H1 (cell line): Measurements from ENCODE around the gene SRSF1. TPM values are rescaled to one million over a fixed set of nuclear protein-coding genes. Genes with fewer than 3 reads are reported as not detected.

Experiments used
- CTCF ChIA-PET: fragments of 300-600 bp; sonication (Branson Sonifier 250); formaldehyde crosslinking; loops from one replicate; lab custom pipeline; 2021; ENCODE audit not compliant: partially characterized antibody; lab: Charles Lee
- POLR2A ChIA-PET: fragments of 300-600 bp; sonication (Branson Sonifier 250); formaldehyde crosslinking; loops from one replicate; lab custom pipeline; 2021; ENCODE audit warnings: inconsistent platforms; ENCODE audit not compliant: partially characterized antibody; lab: Charles Lee
- DNase-seq, 2 experiments: peaks; one replicate each; pipeline versions ENCODE4 v3.0.0 to v3.0.0-alpha.2; 2010 to 2022; ENCODE audit warnings: low spot score in 2 of 2, low read depth in 1 of 2, mixed read lengths in 1 of 2
- FAIRE-seq: peaks from 2 replicates; lab custom pipeline; 2011; peaks lifted over from hg19 to GRCh38; lab: Jason Lieb, UNC
- H2AFZ ChIP-seq: 2 replicates; pipeline ENCODE4 v1.8.1; 2012; ENCODE audit warnings: low read length, inconsistent platforms
- H2AK5ac ChIP-seq: 2 replicates; pipeline ENCODE4 v1.6.1; 2013; ENCODE audit warnings: low read depth, low read length
- H2BK120ac ChIP-seq: replicated peaks from 2 replicates; pipeline ENCODE3; 2013; ENCODE audit warnings: low read depth, low read length, inconsistent platforms
- H2BK12ac ChIP-seq: 2 replicates; pipeline ENCODE4 v1.6.1; 2013; ENCODE audit warnings: low read depth, low read length
- H2BK15ac ChIP-seq: 2 replicates; pipeline ENCODE4 v1.6.1; 2013; ENCODE audit warnings: low read length
- H2BK20ac ChIP-seq: 2 replicates; pipeline ENCODE4 v1.6.1; 2013; ENCODE audit warnings: low read length
- H2BK5ac ChIP-seq: 2 replicates; pipeline ENCODE4 v1.6.1; 2013; ENCODE audit warnings: low read depth, low read length
- H3K14ac ChIP-seq: 2 replicates; pipeline ENCODE4 v1.6.1; 2013; ENCODE audit warnings: inconsistent platforms; ENCODE audit not compliant: insufficient read length
- H3K18ac ChIP-seq: 2 replicates; pipeline ENCODE4 v1.6.1; 2013; ENCODE audit warnings: low read length; ENCODE audit errors: extremely low read depth
- H3K23ac ChIP-seq: 2 replicates; pipeline ENCODE4 v1.6.1; 2013; ENCODE audit warnings: inconsistent platforms; ENCODE audit not compliant: insufficient read length
- H3K23me2 ChIP-seq: 2 replicates; pipeline ENCODE4 v1.6.1; 2013; ENCODE audit warnings: low read depth, low read length
- H3K27ac ChIP-seq: 2 replicates; pipeline ENCODE4 v1.6.1; 2011; ENCODE audit warnings: low read depth, low read length, inconsistent platforms
- H3K27me3 ChIP-seq, 4 experiments: replicated peaks in 1 of 4; 1 replicate in 1 of 4; 2 replicates in 3 of 4; pipeline versions ENCODE4 v1.6.1 to v1.8.1; 2011 to 2013; ENCODE audit warnings: low read length in 3 of 4, mild to moderate bottlenecking in 3 of 4, inconsistent platforms in 2 of 4, mixed read lengths in 2 of 4, moderate library complexity in 1 of 4; ENCODE audit not compliant: control insufficient read depth in 3 of 4, insufficient read depth in 3 of 4; ENCODE audit errors: extremely low read depth in 1 of 4
- H3K36me3 ChIP-seq, 4 experiments: 2 replicates each; pipeline versions ENCODE4 v1.6.1 to v1.8.1; 2011 to 2013; ENCODE audit warnings: mild to moderate bottlenecking in 4 of 4, low read length in 3 of 4, moderate library complexity in 2 of 4, control low read depth in 1 of 4, inconsistent platforms in 1 of 4; ENCODE audit not compliant: insufficient read depth in 4 of 4, control insufficient read depth in 2 of 4
- H3K4ac ChIP-seq: replicated peaks from 2 replicates; pipeline ENCODE3; 2013; ENCODE audit warnings: low read length, low read depth, mixed read lengths, inconsistent platforms; ENCODE audit not compliant: insufficient read length
- H3K4me1 ChIP-seq, 4 experiments: replicated peaks in 1 of 4; 1 replicate in 1 of 4; 2 replicates in 3 of 4; pipeline versions ENCODE4 v1.6.1 to v1.8.1; 2011 to 2013; ENCODE audit warnings: low read length in 3 of 4, inconsistent platforms in 2 of 4, mixed read lengths in 1 of 4; ENCODE audit not compliant: insufficient read depth in 4 of 4, control insufficient read depth in 3 of 4
- H3K4me2 ChIP-seq, 2 experiments: 2 replicates each; pipeline versions ENCODE4 v1.6.1 to v1.8.1; 2011 to 2013; ENCODE audit warnings: low read depth in 2 of 2, low read length in 2 of 2, control low read depth in 1 of 2, inconsistent platforms in 1 of 2, mild to moderate bottlenecking in 1 of 2; ENCODE audit not compliant: insufficient read depth in 1 of 2
- H3K4me3 ChIP-seq, 4 experiments: fragments of 200-600, 300-600 bp in 1 of 4; sonication (generic), shearing (Covaris generic), sonication (Bioruptor Twin) in 1 of 4; 2 replicates each; pipeline versions ENCODE4 v1.5.1 to v1.8.1; 2011 to 2016; ENCODE audit warnings: low read length in 4 of 4, low read depth in 3 of 4, control low read depth in 2 of 4, inconsistent platforms in 2 of 4, mild to moderate bottlenecking in 2 of 4, mixed read lengths in 1 of 4, moderate library complexity in 1 of 4; ENCODE audit not compliant: insufficient read depth in 2 of 4; ENCODE audit errors: extremely low read depth in 1 of 4
- H3K56ac ChIP-seq: replicated peaks from 2 replicates; pipeline ENCODE3; 2013; ENCODE audit warnings: low read depth, mild to moderate bottlenecking, mixed read lengths, low read length, inconsistent platforms; ENCODE audit not compliant: insufficient read length
- H3K79me1 ChIP-seq: 2 replicates; pipeline ENCODE4 v1.6.1; 2013; ENCODE audit warnings: low read depth, low read length, control low read depth
- H3K79me2 ChIP-seq, 2 experiments: 2 replicates each; pipeline versions ENCODE4 v1.6.1 to v1.8.1; 2012 to 2013; ENCODE audit warnings: low read length in 2 of 2, mild to moderate bottlenecking in 2 of 2, inconsistent platforms in 1 of 2; ENCODE audit not compliant: insufficient read depth in 2 of 2, control insufficient read depth in 1 of 2
- H3K9ac ChIP-seq, 4 experiments: replicated peaks in 1 of 4; 1 replicate in 1 of 4; 2 replicates in 3 of 4; pipeline versions ENCODE4 v1.6.1 to v1.8.1; 2011 to 2013; ENCODE audit warnings: low read depth in 3 of 4, low read length in 3 of 4, control low read depth in 2 of 4, mild to moderate bottlenecking in 2 of 4, moderate library complexity in 2 of 4, inconsistent platforms in 1 of 4; ENCODE audit errors: extremely low read depth in 1 of 4
- H3K9me3 ChIP-seq, 2 experiments: 2 replicates each; pipeline versions ENCODE4 v1.6.1 to v1.8.1; 2012 to 2013; ENCODE audit warnings: mild to moderate bottlenecking in 2 of 2, moderate library complexity in 2 of 2, control low read depth in 1 of 2, inconsistent platforms in 1 of 2, low read depth in 1 of 2, low read length in 1 of 2, mixed read lengths in 1 of 2; ENCODE audit not compliant: insufficient read depth in 2 of 2
- H4K20me1 ChIP-seq, 2 experiments: replicated peaks in 1 of 2; 2 replicates each; pipeline versions ENCODE3 to v1.8.1; 2011 to 2013; ENCODE audit warnings: inconsistent platforms in 2 of 2, low read length in 2 of 2, mild to moderate bottlenecking in 1 of 2; ENCODE audit not compliant: insufficient read depth in 2 of 2, control insufficient read depth in 1 of 2
- H4K5ac ChIP-seq: 2 replicates; pipeline ENCODE4 v1.6.1; 2013; ENCODE audit warnings: low read length, low read depth, mixed read lengths, inconsistent platforms; ENCODE audit not compliant: insufficient read length
- H4K8ac ChIP-seq: 2 replicates; pipeline ENCODE4 v1.8.0; 2013; ENCODE audit warnings: mild to moderate bottlenecking, moderate library complexity, low read length, inconsistent platforms; ENCODE audit not compliant: insufficient read depth; ENCODE audit errors: extremely low read depth
- H4K91ac ChIP-seq: replicated peaks from 2 replicates; pipeline ENCODE3; 2013; ENCODE audit warnings: low read length, mixed read lengths, inconsistent platforms; ENCODE audit not compliant: insufficient read length
- HDAC2 ChIP-seq, 2 experiments: fragments of 300-600 bp in 1 of 2; sonication (generic) in 1 of 2; IDR thresholded peaks; 2 replicates each; pipeline ENCODE4 v1.6.1; 2011 to 2012; ENCODE audit warnings: low read depth in 2 of 2, low read length in 2 of 2, mild to moderate bottlenecking in 2 of 2, moderate library complexity in 2 of 2, borderline replicate concordance in 1 of 2, inconsistent platforms in 1 of 2
- KDM1A ChIP-seq: fragments of 200-600, 300-600 bp; sonication (generic); IDR thresholded peaks from 2 replicates; pipeline ENCODE4 v1.7.1; 2016; ENCODE audit warnings: mild to moderate bottlenecking, low read length, borderline replicate concordance
- SIX5 ChIP-seq: IDR thresholded peaks from 2 replicates; pipeline ENCODE4 v1.6.1; 2011; ENCODE audit warnings: mild to moderate bottlenecking, low read depth, low read length
- TBP ChIP-seq: IDR thresholded peaks from 2 replicates; pipeline ENCODE4 v1.6.1; 2011; ENCODE audit warnings: low read depth, low read length, improper control_type of control experiment
- TEAD4 ChIP-seq: IDR thresholded peaks from 2 replicates; pipeline ENCODE4 v1.6.1; 2012; ENCODE audit warnings: low read depth, low read length, inconsistent platforms, mixed read lengths
- WGBS, 2 experiments: shearing (Covaris generic) in 1 of 2; methylation state at CpG; one replicate each; pipeline versions ENCODE4 v1.1.6 to v1.1.7; 2013 to 2015; ENCODE audit warnings: low lambda C conversion rate in 2 of 2, mixed read lengths in 2 of 2, inconsistent platforms in 1 of 2, low coverage in 1 of 2, missing lambda C conversion rate in 1 of 2; ENCODE audit not compliant: insufficient replicate concordance in 2 of 2, insufficient coverage in 1 of 2, insufficient read length in 1 of 2; ENCODE audit errors: extremely low coverage in 1 of 2, missing lambda C conversion rate in 1 of 2; 5-methylcytosine and 5-hydroxymethylcytosine counted together
- polyA plus RNA-seq, 7 experiments: library from polyadenylated mRNA; depleted of rRNA in 3 of 7; stranded (reverse) in 5 of 7; unstranded in 2 of 7; fragments of >200 nt in 5 of 7; fragments of 200-250 nt in 2 of 7; gene quantifications; 1 replicate in 5 of 7; 2 replicates in 1 of 7; 4 replicates in 1 of 7; pipeline versions ENCODE4 v1.2.1 to v1.2.3, GENCODE V29; 2011 to 2013; ENCODE audit warnings: missing spikeins in 2 of 7, mixed read lengths in 2 of 7
- total RNA-seq: library from RNA; stranded (reverse); fragmentation: NEBNext Ultra II Directional; extraction: Animal tissue kit (Norgen Biotek cat#: 25700); gene quantifications from 2 replicates; pipeline ENCODE4 v1.2.1, GENCODE V29; 2021

Gene SRSF1
- total and polyA plus RNA-seq, 2 of the 8 experiments (the other 6 are each of a cell fraction or from before 2014, with no cell fraction given), result 149 to 429 TPM

DNA sequence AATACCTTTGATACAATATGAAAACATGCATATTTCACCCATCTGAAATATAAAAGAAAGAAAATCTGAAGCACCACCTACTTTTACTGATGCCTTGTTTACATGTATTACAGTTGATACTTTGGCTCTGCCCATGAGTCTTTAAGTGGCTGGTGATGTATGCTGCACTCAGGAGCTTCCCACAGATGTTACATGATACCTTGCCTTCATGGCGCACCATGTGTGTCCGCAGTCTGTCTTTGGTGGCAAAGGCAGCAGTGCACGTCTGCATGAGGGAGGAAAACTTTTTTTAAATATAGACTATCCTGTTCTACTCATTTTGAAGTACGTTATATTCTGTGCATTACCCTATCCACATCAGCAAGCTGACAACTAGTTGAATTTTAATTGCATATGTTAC, 26.5 kb downstream of the SRSF1 start:
- H2BK12ac ChIP-seq, result no peak overlapping the region
- H3K4me1 ChIP-seq, result no peaks in the 10 kb centered on the region
- H3K14ac ChIP-seq, result no peak overlapping the region
- WGBS, 2 experiments, result 98% methylated on average over 4 of the region's 4 CpGs; no CpG with 5 or more reads in 1 of the 2 experiments
- no peak overlapping the region for H4K5ac ChIP-seq
- H4K20me1 ChIP-seq, result peaks cover 2 to 15% of the 10 kb centered on the region in 2 experiments
- H3K18ac ChIP-seq, result no peak overlapping the region
- no peaks in the 10 kb centered on the region for H3K27me3 ChIP-seq
- no peaks in the 10 kb centered on the region for H3K9me3 ChIP-seq
- ChIA-PET CTCF (interaction anchor here (0.8 to 3.1 kb wide), 14 partner anchors 14 to 147 kb away, joined by 3 to 10 read pairs (median 5); no protein-coding TSS in a partner anchor), POLR2A (interaction anchor here (1.0 to 3.5 kb wide), 10 partner anchors 8 to 104 kb away, joined by 3 to 27 read pairs (median 5); partner anchors contain the start of genes CUEDC1 and SRSF1)
- no peak overlapping the region for H2BK15ac ChIP-seq
- FAIRE-seq, result no peak
- no peak overlapping the region for H3K4ac ChIP-seq
- H2AK5ac ChIP-seq, result no peak overlapping the region
- H3K79me2 ChIP-seq, result peaks cover 6 to 46% of the 10 kb centered on the region in 2 experiments
- no peak for DNase-seq
- no peak overlapping the region for H3K9ac ChIP-seq
- H3K79me1 ChIP-seq, result peaks cover 5% of the 10 kb centered on the region; the same call in 1 of the 2 replicates
- no peak overlapping the region for H3K4me2 ChIP-seq
- H2BK120ac ChIP-seq, result no peak overlapping the region
- no peak overlapping the region for H2AFZ ChIP-seq
- H4K8ac ChIP-seq, result no peak overlapping the region; the same call in 1 of the 2 replicates
- no peaks in the 10 kb centered on the region for H3K23me2 ChIP-seq
- H3K36me3 ChIP-seq, result peaks cover 12 to 65% (median 47%) of the 10 kb centered on the region in 4 experiments
- no peak overlapping the region for H2BK5ac ChIP-seq
- H3K56ac ChIP-seq, result no peak overlapping the region
- no peak overlapping the region for H3K4me3 ChIP-seq
- no peak overlapping the region for H4K91ac ChIP-seq
- H3K27ac ChIP-seq, result no peak overlapping the region
- no peak overlapping the region for H3K23ac ChIP-seq
- H2BK20ac ChIP-seq, result no peak overlapping the region
- TF ChIP-seq HDAC2 (IDR thresholded peaks at IDR 0.05; ENCODE audit: borderline replicate concordance in 1 of 2, low read depth in 2 of 2, low read length in 2 of 2), result no peak
- TF ChIP-seq KDM1A, result no peak
- no peak for TF ChIP-seq TBP
- no peak for TF ChIP-seq TEAD4
- no peak for TF ChIP-seq SIX5
